GM12892 (cell line): ENCODE data around the gene GINS2.

Experiments used
- POLR2A ChIP-seq: IDR thresholded peaks from 2 replicates; pipeline ENCODE4 v1.6.1; 2011; ENCODE audit warnings: low read depth, low read length, control low read depth
- POLR2AphosphoS5 ChIP-seq: IDR thresholded peaks from 2 replicates; pipeline ENCODE4 v1.6.1; 2011; ENCODE audit warnings: low read depth, low read length, control low read depth
- TAF1 ChIP-seq: IDR thresholded peaks from 2 replicates; pipeline ENCODE4 v1.6.1; 2011; ENCODE audit warnings: low read depth, mild to moderate bottlenecking, control low read depth, low read length, borderline replicate concordance

DNA sequence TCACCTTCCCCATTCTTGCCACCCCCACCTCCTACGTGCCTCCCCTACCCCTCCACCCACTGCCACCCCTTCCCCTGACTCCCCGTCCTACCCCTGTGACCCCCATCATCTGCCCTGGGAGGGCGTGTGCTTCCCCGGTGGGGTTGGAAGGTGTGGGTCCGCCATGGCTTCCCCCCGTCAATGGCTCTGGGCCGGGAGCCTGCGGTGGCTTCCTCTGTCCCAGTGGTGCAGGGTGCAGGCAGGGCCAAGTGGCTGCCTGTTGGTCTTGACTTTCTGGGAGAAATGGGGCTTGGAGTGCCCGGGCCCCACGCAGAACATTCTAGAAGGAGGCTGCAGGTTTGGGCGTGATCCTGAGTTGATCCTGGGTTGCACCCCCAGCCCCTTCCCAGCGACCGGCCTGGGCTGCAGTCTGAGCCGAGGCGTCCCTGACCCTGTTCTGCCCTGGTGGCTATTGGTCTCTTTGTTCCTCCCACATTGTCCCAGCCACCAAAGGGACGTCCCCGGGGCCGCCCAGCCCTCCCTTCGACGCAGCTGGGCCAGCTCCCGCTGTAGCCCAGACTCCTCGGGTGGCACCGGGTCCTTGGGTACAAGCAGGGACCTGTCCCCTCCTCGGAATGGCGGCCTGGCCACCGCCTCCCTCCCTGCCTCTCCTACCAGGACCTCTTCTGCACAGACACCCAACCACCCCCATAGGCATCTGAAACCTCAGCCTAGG lies 49.9 kb downstream of the GINS2 start:
- TF ChIP-seq POLR2A (no peak), TAF1 (no peak), POLR2AphosphoS5 (no peak)
